Stimulated activated CD4-positive, alpha-beta T cell treated with anti-CD3 and anti-CD28 coated beads, Interleukin-2, amount 100 ng/mL, for 24 hours (primary cell): Measurements from ENCODE around the gene MC3R.
"Not testable (repeated sequence)": the region's sequence is repeated elsewhere in the genome, so short reads cannot be mapped to it uniquely, and the experiment has no call there.

Experiments
- DNase-seq, 2 donors: peaks; one replicate each; pipeline ENCODE4 v3.0.0-alpha.2; 2020

MC3R gene

DNA sequence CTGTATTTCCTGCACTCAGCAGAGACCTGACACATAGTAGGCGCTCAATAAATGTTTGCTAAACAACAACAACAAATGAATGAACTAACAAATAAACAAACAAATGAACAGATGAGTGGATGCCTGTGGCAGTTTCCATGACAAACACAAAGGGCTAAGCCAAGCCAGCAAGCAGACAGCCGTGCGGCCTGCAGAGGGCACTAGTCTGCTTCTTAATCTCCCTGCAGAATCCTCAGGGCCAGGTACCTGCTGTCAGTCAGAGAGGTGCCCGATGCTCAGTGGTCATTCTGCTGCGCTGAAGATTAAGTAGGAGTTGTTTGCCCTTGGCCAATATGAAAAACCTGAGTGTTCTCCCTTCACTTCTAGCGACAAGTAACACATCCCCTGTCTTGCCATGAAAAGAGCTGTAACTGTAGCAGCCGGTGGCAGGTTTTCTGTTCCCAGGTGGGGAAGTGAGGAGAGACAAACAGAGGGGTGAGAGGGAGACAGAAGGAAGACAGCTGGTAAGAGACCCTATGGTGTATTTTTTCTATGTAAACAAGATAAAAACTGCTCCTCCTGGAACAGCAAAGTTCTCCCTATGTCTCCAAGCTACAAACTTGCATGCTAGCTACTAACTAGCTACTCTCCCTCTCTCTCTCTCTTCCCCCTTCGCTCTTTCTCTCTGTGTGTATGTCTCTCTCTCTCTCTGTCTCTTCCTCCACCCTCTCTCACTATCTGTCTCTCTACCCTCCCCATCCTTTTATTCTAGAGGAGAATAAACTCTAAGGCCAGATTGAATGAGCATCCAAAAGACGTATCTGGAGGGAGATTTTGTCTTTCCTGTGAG lies at the start of gene MC3R:
MC3R (plus strand) TSS at position 779 of the 829 bp plus-strand sequence. CDS start 112 bp downstream, outside the sequence.
- peak; percentile 38 to 57 for DNase-seq

DNA sequence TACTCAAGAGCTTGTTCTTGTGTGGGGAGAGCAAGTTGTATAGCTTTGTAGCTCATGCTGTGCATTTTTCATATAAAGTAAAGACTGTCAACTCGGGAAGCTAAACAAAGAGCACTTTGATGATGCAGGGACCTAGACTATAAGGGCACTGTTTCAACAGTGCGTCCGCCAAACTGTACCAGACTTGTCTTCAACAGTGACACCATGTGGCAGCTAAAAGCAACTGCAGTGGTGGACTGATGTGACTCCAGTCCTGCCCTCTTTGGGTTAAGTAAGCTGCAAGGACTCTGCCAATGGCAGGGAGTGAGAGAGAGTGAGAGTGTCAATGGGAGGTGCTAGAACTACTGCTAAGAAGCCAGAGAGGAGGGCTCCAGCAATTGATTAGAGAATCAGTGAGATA lies 48.1 kb upstream of the MC3R start:
- DNase-seq = no peak

DNA sequence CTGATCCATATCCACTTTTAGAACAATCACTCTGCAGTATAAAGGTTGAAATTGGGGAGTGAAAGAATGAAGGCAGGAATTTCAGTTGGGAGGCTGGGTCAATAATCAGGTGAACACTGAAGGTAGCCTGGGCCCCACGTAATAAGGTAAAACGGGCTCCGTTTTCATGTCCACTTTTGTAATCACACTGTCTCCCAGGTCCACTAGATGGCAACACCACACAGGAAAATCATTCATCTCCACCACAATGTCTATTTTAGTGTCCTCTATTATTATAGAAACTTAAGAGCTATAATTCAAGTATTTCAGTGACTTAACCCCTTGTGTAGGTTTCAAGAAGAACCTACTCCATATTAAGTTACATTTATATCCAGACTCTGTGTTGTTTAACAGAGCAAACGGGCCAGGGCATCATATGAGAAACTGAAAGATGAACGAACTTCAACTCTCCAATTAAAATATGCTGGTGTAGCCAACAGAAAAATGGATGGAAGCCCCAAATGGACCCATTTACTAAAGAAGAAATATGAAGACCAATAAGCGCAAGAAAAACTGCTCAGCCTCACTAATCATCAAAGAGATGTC lies 45.9 kb upstream of the MC3R start:
- no peak for DNase-seq

GRCh38 chr20:56204206-56204605 lies 44.3 kb upstream of the MC3R start:
- no peak for DNase-seq

GRCh38 chr20:56205346-56205745 lies 43.2 kb upstream of the MC3R start:
- no peak for DNase-seq

DNA sequence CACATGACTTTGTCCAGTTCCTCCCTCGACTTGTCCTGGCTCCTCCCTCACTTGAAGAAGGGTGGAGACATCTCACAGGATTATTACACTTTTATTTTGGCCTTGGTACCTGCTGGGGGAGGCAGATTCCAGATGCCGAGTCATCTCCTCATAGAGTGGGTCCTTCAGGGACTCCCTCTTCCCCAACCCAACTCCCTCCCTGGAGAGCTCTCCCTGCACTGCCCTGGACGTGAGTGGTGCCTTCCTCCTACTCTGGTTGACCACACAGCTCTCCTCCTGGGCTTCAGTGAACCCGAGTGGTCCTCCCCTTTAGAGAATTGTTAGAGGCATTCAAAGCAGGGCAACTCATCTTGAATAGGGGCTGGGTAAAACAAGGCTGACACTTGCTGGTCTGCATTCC lies 40.9 kb upstream of the MC3R start:
- DNase-seq = no peak

- DNase-seq = no peak
Observed at GRCh38 chr20:56208121-56208520, 40.4 kb upstream of the MC3R start.

GRCh38 chr20:56211051-56211450 lies 37.5 kb upstream of the MC3R start:
- DNase-seq = no peak

GRCh38 chr20:56212091-56212490 lies 36.4 kb upstream of the MC3R start:
- DNase-seq = no peak

- DNase-seq = no peak
Observed at GRCh38 chr20:56213321-56213720, 35.2 kb upstream of the MC3R start.

- DNase-seq = no peak
Observed at GRCh38 chr20:56215115-56215514, 33.4 kb upstream of the MC3R start.

DNA sequence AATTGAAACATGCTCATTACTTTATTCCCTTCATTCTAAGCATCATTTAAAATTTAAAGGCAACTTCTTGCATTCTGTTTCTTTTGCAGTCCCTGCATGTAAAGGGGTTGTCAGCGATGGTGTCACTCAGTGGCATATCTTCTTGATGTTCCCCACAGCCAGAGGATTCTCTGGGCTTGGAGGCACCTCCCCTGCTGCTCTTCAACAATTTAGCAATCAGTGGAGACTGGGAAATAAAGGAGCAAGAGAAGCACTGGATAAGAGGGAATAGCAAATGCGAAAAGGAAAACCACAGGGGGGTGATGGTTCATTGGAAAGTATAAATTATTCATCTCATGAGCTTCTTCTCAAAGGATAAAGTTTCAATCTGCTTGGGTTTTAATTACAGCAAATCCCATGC lies 30.7 kb upstream of the MC3R start:
- no peak for DNase-seq

DNA sequence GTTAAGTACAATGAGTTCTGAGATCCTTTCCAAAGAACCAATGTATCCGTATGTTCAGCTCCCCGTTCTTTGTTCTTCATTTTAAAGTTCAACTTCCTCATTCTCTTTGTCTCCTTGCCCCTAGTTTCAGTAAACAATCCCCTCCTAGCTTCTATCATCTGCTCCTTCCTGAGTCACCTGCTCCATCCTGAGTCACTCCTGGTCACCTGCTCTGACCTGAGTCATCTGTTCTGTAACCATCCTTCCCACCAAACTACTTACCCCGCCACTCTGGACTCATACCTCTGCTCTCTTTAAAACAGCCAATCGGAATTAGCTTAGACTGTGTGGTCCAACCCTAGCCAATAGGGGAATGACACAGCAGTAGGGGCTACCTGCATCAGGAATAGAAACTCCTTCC lies 27.3 kb upstream of the MC3R start:
- not testable (repeated sequence) for DNase-seq

GRCh38 chr20:56222201-56222600 lies 26.3 kb upstream of the MC3R start:
- no peak for DNase-seq

DNA sequence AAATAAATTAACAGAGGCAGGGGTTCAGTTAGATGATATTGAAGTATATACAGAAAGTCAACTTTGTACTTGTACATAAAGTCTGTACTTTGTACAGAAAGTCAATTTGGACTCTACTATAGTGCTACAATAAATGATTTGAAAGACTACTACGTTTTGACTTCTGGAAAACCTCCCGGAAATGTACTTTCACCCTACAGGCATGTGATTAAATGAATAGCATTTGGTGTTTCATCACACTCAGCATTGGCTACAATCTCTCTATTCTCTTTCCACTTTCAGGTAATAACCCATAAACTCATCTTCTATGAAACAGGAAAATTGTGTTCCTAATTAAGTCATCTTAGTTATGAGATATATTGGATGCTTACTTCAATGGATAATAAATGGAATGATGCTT lies 25.6 kb upstream of the MC3R start:
- DNase-seq = no peak

DNA sequence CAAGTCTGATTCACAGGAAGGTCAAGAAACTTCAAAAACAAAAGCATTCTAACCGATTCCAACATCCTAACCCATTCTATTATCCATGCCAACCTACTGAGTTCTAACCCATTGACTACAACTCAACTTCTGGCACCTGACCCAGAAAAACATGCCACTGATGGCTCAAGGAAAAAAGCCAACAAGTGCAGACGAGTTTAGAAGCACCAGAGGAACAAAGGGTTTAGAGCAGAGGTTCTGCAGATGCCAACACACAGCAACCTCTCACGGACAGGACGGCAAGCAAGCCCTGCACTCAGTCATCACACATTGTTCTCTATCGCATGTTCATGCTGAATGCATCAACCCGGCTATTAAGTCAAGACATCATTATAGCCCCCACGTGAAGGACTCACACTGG lies 25.2 kb upstream of the MC3R start:
- no peak for DNase-seq

- DNase-seq = no peak
Observed at GRCh38 chr20:56228021-56228420, 20.5 kb upstream of the MC3R start.

- DNase-seq = no peak
Observed at GRCh38 chr20:56229812-56230211, 18.7 kb upstream of the MC3R start.

DNA sequence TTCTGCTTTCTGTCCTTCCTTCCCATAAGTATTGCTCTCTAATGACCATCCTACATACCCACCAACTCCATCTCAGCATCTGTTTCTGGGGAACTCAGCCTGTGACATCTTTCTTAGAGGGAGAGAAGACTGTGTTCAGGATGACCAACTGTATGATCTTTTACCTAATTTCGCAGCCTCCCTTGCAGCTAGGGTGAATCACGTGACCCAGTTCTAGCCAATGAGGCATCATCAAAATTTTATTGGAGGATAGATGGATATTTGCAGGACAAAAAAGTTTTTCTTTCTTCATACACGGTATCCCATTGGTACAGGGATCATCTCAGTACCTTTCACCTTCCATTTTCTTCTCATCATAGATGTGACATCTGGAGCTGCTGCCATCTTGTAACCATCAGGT lies 14.4 kb upstream of the MC3R start:
- DNase-seq = no peak

DNA sequence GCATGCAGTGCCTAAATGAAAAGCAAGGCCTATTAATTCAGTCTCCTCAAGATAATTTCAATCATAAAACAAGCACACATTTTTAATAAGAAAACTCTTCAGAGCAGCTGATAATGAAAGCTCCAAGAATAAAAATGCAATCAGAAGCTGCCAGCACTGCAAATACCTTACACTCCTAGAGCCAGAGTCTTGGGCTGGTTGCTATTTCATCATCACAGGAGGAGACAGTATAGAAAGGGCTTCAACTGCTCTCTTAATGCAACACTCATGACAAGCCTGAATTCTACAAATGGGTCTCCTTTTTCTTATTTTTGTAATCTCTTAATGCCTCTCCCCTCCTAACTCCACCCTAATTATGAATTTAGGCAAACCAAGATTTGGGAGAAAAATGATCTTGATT lies 11.2 kb upstream of the MC3R start:
- no peak for DNase-seq

DNA sequence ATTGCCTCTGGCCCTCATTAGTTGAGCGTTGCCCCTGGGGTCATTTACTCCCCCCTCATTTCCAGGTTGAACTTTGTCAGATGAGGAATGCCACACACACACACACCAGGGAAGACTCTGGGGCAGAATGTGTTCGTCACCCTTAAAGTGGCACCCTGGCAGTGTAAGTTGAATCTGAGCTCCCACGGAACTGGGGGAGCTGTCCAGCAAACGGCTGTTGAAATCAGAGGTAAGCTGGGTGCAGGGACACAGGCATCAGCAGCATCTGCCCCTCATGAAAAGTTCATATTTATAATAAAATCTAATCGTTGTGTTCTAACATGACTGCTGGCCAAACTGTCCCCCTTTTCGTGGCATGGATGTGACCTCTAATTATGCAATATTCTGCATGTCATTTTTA lies 4.3 kb upstream of the MC3R start:
- DNase-seq = no peak

DNA sequence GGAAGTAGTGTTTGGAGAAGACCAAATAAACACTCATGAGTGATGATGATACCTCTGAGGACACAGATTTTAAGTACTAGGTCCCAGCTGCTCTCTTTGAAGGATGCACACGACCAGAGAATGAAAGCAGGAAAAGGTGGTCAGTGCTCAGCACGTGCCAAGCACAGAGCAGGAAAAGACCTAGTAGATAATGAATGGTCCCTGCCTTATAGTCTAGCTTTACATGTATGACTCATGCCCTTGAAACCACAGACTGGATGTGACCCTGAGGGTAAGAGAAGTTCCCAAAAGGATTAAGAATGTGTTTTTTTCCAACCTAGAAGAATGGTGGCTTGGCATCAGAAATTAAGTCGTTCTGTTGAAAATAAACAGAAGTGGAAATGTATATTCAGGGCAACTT lies 2.8 kb upstream of the MC3R start:
- no peak for DNase-seq

DNA sequence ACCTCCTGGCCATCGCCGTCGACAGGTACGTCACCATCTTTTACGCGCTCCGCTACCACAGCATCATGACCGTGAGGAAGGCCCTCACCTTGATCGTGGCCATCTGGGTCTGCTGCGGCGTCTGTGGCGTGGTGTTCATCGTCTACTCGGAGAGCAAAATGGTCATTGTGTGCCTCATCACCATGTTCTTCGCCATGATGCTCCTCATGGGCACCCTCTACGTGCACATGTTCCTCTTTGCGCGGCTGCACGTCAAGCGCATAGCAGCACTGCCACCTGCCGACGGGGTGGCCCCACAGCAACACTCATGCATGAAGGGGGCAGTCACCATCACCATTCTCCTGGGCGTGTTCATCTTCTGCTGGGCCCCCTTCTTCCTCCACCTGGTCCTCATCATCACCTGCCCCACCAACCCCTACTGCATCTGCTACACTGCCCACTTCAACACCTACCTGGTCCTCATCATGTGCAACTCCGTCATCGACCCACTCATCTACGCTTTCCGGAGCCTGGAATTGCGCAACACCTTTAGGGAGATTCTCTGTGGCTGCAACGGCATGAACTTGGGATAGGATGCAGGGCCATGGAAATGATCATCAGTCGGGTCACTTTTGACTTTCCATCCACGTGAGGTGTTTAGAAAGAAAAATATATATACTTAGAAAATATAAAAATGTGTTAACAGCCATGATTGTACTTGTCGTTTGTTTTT lies 868 bp downstream of the MC3R start:
- peak in 1 of 2 donors; percentile 60 for DNase-seq

DNA sequence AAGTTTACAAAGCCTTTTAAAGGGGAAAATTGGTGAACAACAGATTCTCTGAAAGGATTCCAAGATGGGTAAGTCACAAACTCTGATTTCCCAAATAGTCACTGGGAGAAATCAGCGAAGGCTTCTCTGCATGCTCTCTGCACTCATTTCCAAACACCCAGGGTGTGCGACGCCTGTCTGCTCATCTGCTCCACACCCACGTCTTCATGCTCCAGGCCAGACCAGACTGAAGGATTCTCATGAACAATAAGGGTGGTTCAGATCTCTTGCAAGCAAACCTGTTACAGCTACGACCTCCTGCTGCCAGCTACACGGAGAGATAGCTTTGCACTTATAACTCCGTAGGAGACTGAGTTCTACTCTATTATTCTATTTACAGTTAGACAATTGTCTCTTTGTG lies 1.4 kb downstream of the MC3R start:
- DNase-seq = no peak
